ENCODE data around the gene TTC7B. TPM values are rescaled to one million over a fixed set of nuclear protein-coding genes. Genes with fewer than 3 reads are reported as not detected.

The TTC7B gene
- total RNA-seq, 1 donor from 2014 or later: 40.4 TPM

DNA sequence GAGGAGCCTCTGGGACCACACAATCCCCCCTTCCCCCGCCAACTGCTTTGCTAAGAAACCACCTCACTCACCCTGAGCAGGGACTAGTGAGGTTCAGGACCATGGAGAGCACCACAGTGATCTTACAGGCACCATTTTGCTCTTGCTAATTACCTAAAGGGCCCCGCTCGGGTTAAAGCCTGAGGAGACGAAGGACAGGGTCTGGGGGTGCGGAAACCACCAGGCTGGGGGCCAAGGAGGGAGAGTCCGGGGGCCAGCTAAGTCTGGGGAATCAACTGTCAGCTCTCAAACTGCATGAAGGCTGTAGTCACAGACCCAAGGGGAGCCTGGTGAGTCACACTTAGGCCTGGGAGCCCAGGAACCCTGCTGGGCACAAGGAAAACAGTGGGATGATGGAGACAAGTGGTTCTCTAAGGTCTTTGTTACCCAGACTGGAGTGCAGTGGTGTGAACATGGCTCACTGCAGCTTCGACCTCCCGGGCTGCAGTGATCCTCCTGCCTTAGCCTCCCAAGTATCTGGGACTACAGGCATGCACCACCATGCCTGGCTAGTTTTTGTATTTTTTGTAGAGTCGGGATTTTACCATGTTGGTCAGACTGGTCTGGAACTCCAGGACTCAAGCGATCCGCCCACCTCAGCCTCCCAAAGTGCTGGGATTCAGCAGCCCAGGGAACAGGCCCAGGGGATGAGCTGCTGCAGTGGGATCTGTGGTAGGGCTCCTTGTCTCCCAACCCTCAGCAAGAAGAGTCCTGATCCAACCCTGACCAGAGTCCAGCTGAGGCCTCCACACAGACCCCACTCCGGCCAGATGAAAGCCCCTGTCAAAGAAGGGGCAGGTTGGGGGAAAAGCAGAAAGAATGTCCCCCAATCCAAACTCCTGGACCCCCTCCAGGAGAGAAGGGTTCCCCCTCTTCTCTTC lies 320.6 kb downstream of the TTC7B start:
- DNase-seq (ENCODE audit: extremely low spot score, unreplicated experiment): no peak
- Mint-ChIP-seq H3K4me3 (no peak overlapping the region), H3K27me3 (peaks cover 4% of the 10 kb centered on the region), H3K4me1 (ENCODE audit: unreplicated experiment) (peaks cover 17% of the 10 kb centered on the region), H3K27ac (no peak overlapping the region), H3K9me3 (no peaks in the 10 kb centered on the region), H3K36me3 (no peaks in the 10 kb centered on the region)
- TF ChIP-seq, protein P1, sequence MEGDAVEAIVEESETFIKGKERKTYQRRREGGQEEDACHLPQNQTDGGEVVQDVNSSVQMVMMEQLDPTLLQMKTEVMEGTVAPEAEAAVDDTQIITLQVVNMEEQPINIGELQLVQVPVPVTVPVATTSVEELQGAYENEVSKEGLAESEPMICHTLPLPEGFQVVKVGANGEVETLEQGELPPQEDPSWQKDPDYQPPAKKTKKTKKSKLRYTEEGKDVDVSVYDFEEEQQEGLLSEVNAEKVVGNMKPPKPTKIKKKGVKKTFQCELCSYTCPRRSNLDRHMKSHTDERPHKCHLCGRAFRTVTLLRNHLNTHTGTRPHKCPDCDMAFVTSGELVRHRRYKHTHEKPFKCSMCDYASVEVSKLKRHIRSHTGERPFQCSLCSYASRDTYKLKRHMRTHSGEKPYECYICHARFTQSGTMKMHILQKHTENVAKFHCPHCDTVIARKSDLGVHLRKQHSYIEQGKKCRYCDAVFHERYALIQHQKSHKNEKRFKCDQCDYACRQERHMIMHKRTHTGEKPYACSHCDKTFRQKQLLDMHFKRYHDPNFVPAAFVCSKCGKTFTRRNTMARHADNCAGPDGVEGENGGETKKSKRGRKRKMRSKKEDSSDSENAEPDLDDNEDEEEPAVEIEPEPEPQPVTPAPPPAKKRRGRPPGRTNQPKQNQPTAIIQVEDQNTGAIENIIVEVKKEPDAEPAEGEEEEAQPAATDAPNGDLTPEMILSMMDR (conservative IDR thresholded peaks at IDR 0.05): no peak

DNA sequence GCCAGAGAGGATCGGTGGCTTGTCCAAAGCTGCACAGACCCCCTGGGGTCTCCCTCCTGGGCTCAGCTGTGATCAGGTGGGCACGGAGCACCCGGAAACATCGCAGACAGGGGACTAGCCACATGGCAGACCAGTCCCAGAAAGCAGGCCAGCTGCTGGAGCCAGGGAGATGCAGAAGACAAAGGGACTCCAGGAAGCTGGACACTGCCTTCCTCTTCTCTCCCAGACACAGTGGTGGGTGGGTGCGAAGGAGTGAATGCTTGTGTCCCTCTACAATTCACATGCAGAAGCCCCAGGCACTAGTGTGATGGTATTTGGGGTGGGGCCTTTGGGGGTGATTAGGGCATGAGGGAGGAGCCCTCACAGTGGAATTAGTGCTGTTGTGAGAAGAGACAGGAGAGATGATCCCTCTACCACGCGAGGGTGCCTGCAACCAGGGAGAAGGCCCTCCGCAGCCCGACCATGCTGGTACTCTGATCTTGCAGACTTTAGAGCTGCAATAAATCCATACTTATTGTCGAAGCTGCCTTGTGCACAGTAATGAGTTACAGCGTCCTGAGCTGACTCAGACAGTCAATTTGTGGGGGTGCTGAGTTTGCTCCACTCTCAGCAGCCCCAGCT lies 324.2 kb downstream of the TTC7B start:
- H3K4me3 Mint-ChIP-seq: no peak overlapping the region
- H3K36me3 Mint-ChIP-seq: no peaks in the 10 kb centered on the region
- TF ChIP-seq, protein P1 (conservative IDR thresholded peaks at IDR 0.05): no peak
- no peaks in the 10 kb centered on the region for H3K9me3 Mint-ChIP-seq
- H3K27ac Mint-ChIP-seq: no peak overlapping the region
- DNase-seq (ENCODE audit: extremely low spot score, unreplicated experiment): peak; percentile 65
- H3K27me3 Mint-ChIP-seq: no peaks in the 10 kb centered on the region
- peaks cover 17% of the 10 kb centered on the region for H3K4me1 Mint-ChIP-seq (ENCODE audit: unreplicated experiment)

DNA sequence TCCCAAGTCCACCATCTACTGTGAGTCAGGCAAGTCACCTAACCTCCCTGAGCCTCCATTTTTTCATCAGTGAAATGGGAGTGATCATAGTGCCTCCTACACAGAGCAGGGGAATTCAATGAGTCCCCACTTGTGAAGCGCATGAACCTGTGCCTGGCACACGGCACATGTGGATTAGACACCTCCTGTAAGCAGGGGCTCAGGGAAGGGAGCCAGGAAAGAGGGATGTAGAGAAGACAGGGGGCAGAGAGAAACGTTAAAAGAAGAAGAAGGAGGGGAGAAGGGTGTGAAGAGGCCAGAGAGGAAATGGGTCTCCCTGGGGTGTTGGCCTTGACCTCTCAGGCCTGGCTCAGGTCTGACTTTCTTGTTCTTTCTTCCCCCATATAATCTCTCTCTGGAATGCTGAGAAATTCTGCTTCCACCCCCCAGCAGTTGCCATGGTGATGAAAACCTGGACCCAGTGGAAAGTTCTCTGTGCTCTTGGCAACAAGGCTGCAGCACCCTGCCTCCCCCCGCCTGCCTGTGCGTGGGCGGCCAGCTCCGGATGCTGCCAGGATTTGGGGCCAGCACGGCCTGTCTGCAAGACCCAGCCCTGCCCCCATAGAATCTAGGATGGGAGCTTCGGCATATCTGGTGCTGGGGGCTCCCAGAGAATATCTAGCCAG lies 324.9 kb downstream of the TTC7B start:
- TF ChIP-seq, protein P1 (conservative IDR thresholded peaks at IDR 0.05): no peak
- no peaks in the 10 kb centered on the region for H3K36me3 Mint-ChIP-seq
- peak overlapping the region; percentile 36 for H3K4me3 Mint-ChIP-seq
- no peaks in the 10 kb centered on the region for H3K9me3 Mint-ChIP-seq
- H3K27ac Mint-ChIP-seq: no peak overlapping the region
- peaks cover 17% of the 10 kb centered on the region for H3K4me1 Mint-ChIP-seq (ENCODE audit: unreplicated experiment)
- peak; percentile 73 for DNase-seq (ENCODE audit: extremely low spot score, unreplicated experiment)
- no peaks in the 10 kb centered on the region for H3K27me3 Mint-ChIP-seq

DNA sequence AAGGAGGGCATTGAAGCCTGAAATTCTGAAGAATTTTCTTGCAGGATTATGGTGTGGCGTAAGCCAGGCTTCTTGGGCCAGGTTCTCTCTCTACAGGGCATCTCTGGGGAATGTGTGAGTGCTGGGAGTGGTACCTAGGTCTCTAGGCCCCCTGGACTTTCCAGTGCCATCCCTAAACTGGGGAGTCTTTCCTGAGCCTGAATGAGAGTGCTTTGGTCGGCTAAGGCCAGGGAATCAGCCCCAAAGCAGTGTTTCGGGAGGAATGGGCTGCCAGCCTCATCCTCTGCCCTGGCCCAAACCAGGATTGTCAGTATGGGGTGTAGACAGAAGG lies 325.5 kb downstream of the TTC7B start:
- H3K36me3 Mint-ChIP-seq: no peaks in the 10 kb centered on the region
- no peaks in the 10 kb centered on the region for H3K9me3 Mint-ChIP-seq
- no peak overlapping the region for H3K4me3 Mint-ChIP-seq
- TF ChIP-seq, protein P1 (conservative IDR thresholded peaks at IDR 0.05): no peak
- peak; percentile 36 for DNase-seq (ENCODE audit: extremely low spot score, unreplicated experiment)
- H3K4me1 Mint-ChIP-seq (ENCODE audit: unreplicated experiment): peaks cover 17% of the 10 kb centered on the region
- no peak overlapping the region for H3K27ac Mint-ChIP-seq
- H3K27me3 Mint-ChIP-seq: no peaks in the 10 kb centered on the region

DNA sequence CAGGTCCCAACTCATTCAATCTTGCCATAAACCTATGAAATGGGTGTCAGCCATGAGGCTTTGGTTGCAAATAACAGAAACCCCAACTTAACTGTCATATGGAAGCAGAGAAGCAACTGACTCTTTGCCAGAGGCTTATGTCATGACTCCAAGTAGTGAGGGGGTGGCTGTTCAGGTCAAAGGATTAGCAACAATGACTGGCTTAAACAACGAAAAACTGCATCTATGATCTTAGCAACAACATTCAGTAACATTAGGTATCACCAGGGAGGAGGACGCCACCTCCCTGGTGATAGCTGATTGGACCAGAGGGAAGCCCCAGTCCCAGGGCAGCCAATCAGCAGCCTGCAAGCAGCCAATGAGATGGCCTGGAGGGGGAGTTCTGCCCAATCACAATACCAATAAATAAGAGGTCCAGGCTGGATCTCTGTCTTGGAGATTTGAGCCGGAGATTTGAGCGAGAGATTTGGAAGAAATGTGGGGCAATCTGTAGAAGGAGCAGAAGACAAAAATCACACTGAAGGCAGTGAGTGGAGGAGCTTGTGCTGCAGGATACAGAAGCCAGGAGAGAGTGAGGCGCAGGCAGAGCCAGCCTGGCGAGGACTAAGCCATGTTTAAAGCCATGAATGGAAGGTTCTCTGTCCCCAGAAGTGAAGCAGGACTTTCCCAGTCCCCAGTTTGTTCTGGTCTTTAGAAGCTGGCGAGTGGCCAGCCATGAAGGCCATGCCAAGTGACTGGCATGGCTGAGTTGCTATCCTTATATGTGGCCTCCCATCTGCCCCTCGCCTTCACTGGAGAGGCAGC lies 326.1 kb downstream of the TTC7B start:
- Mint-ChIP-seq H3K36me3 (no peaks in the 10 kb centered on the region), H3K9me3 (no peaks in the 10 kb centered on the region), H3K4me1 (ENCODE audit: unreplicated experiment) (peaks cover 13% of the 10 kb centered on the region), H3K4me3 (no peak overlapping the region), H3K27me3 (no peaks in the 10 kb centered on the region), H3K27ac (no peak overlapping the region)
- TF ChIP-seq, protein P1 (conservative IDR thresholded peaks at IDR 0.05): no peak
- peak; percentile 27 for DNase-seq (ENCODE audit: extremely low spot score, unreplicated experiment)

Measured in type B pancreatic cell (in vitro differentiated cells).